ENCODE results near the gene CRYGN.

CRYGN gene

GRCh38 chr7:151440799-151441445 is 981 bp upstream of the CRYGN start:
- no peaks in the 10 kb centered on the region for H3K4me1 ChIP-seq (ENCODE audit: low read length)
- H3K79me2 ChIP-seq (ENCODE audit: low read length) = no peaks in the 10 kb centered on the region
- H3K36me3 ChIP-seq (replicated peaks; ENCODE audit: insufficient read depth, low read length) = no peaks in the 10 kb centered on the region
- no peak overlapping the region for H3K4me2 ChIP-seq (ENCODE audit: low read depth, low read length)
- no peak overlapping the region for H3K27ac ChIP-seq (ENCODE audit: low read length)
- no peaks in the 10 kb centered on the region for H3K9me2 ChIP-seq (replicated peaks; ENCODE audit: insufficient read depth, low read length)
- H4K20me1 ChIP-seq (ENCODE audit: insufficient read depth, low read length) = no peaks in the 10 kb centered on the region
- no peaks in the 10 kb centered on the region for H3F3A ChIP-seq (ENCODE audit: insufficient read depth, low read length)
- H3K27me3 ChIP-seq (replicated peaks; ENCODE audit: insufficient read depth, low read length) = peaks cover 35% of the 10 kb centered on the region
- no peak for DNase-seq
- TF ChIP-seq EZH2phosphoT487 (IDR thresholded peaks at IDR 0.05; ENCODE audit: low read length) (no peak), EZH2 (optimal IDR thresholded peaks at IDR 0.05; ENCODE audit: low read depth, low read length) (no peak), CTCF (IDR thresholded peaks at IDR 0.05; ENCODE audit: low read length) (no peak)
- H2AFZ ChIP-seq (ENCODE audit: low read length) = no peak overlapping the region
- H3K9ac ChIP-seq (ENCODE audit: low read length) = no peak overlapping the region
- no peak overlapping the region for H3K4me3 ChIP-seq (ENCODE audit: low read length)
- no peaks in the 10 kb centered on the region for H3K9me3 ChIP-seq (replicated peaks; ENCODE audit: insufficient read depth, low read length)

- H3F3A ChIP-seq (ENCODE audit: insufficient read depth, low read length) = no peaks in the 10 kb centered on the region
- H3K9ac ChIP-seq (ENCODE audit: low read length) = no peak overlapping the region
- TF ChIP-seq EZH2phosphoT487 (IDR thresholded peaks at IDR 0.05; ENCODE audit: low read length) (no peak), CTCF (IDR thresholded peaks at IDR 0.05; ENCODE audit: low read length) (no peak), EZH2 (optimal IDR thresholded peaks at IDR 0.05; ENCODE audit: low read depth, low read length) (no peak)
- peaks cover 36% of the 10 kb centered on the region for H3K27me3 ChIP-seq (replicated peaks; ENCODE audit: insufficient read depth, low read length)
- no peaks in the 10 kb centered on the region for H3K9me3 ChIP-seq (replicated peaks; ENCODE audit: insufficient read depth, low read length)
- no peak overlapping the region for H3K4me2 ChIP-seq (ENCODE audit: low read depth, low read length)
- H3K4me1 ChIP-seq (ENCODE audit: low read length) = no peaks in the 10 kb centered on the region
- H3K27ac ChIP-seq (ENCODE audit: low read length) = no peak overlapping the region
- DNase-seq = no peak
- no peaks in the 10 kb centered on the region for H3K9me2 ChIP-seq (replicated peaks; ENCODE audit: insufficient read depth, low read length)
- H4K20me1 ChIP-seq (ENCODE audit: insufficient read depth, low read length) = no peaks in the 10 kb centered on the region
- no peaks in the 10 kb centered on the region for H3K79me2 ChIP-seq (ENCODE audit: low read length)
- no peaks in the 10 kb centered on the region for H3K36me3 ChIP-seq (replicated peaks; ENCODE audit: insufficient read depth, low read length)
- H3K4me3 ChIP-seq (ENCODE audit: low read length) = no peak overlapping the region
- H2AFZ ChIP-seq (ENCODE audit: low read length) = no peak overlapping the region
Observed at GRCh38 chr7:151438864-151439601, 908 bp downstream of the CRYGN start.

GRCh38 chr7:151437866-151438516 is 1.9 kb downstream of the CRYGN start:
- Histone ChIP-seq H4K20me1 (ENCODE audit: insufficient read depth, low read length) (no peaks in the 10 kb centered on the region), H3K9ac (ENCODE audit: low read length) (no peak overlapping the region), H2AFZ (ENCODE audit: low read length) (no peak overlapping the region), H3K4me2 (ENCODE audit: low read depth, low read length) (no peak overlapping the region), H3F3A (ENCODE audit: insufficient read depth, low read length) (no peaks in the 10 kb centered on the region), H3K27ac (ENCODE audit: low read length) (no peak overlapping the region), H3K79me2 (ENCODE audit: low read length) (no peaks in the 10 kb centered on the region), H3K4me3 (ENCODE audit: low read length) (no peak overlapping the region), H3K9me3 (replicated peaks; ENCODE audit: insufficient read depth, low read length) (no peaks in the 10 kb centered on the region), H3K4me1 (ENCODE audit: low read length) (no peaks in the 10 kb centered on the region), H3K9me2 (replicated peaks; ENCODE audit: insufficient read depth, low read length) (no peaks in the 10 kb centered on the region), H3K36me3 (replicated peaks; ENCODE audit: insufficient read depth, low read length) (no peaks in the 10 kb centered on the region), H3K27me3 (replicated peaks; ENCODE audit: insufficient read depth, low read length) (peaks cover 36% of the 10 kb centered on the region)
- no peak for DNase-seq
- TF ChIP-seq CTCF (IDR thresholded peaks at IDR 0.05; ENCODE audit: low read length) (no peak), EZH2phosphoT487 (IDR thresholded peaks at IDR 0.05; ENCODE audit: low read length) (no peak)

Data from MM.1S (cell line).